Measurements from ENCODE around the gene NUP188.
A peak's percentile ranks its signal among the peaks of the same experiment; 100 is the strongest.
"Not testable (repeated sequence)": the region's sequence is repeated elsewhere in the genome, so short reads cannot be mapped to it uniquely, and the experiment has no call there.

NUP188 gene

GRCh38 chr9:129026442-129027223, 79.1 kb downstream of the NUP188 start:
- FAIRE-seq (no peak), DNase-seq (ENCODE audit: insufficient read length, low spot score) (no peak)

GRCh38 chr9:129027224-129027684, 79.8 kb downstream of the NUP188 start:
- no peak for DNase-seq (ENCODE audit: insufficient read length, low spot score)
- FAIRE-seq = no peak

GRCh38 chr9:129027685-129028191, 80.2 kb downstream of the NUP188 start:
- no peak for FAIRE-seq

GRCh38 chr9:129028192-129028966, 80.9 kb downstream of the NUP188 start, which contains the start of gene SH3GLB2:
SH3GLB2 (minus strand) TSS chr9:129028331; CDS start chr9:129028154, 177 bp downstream.
- FAIRE-seq (peak; percentile 71), DNase-seq (ENCODE audit: insufficient read length, low spot score) (peak; percentile 91)

More at GRCh38 chr9:129027685-129028191, 80.2 kb downstream of the NUP188 start:
- no peak for DNase-seq (ENCODE audit: insufficient read length, low spot score)

- FAIRE-seq = no peak
- DNase-seq (ENCODE audit: insufficient read length, low spot score) = no peak
Observed at GRCh38 chr9:129030191-129030590, 82.7 kb downstream of the NUP188 start.

GRCh38 chr9:129031514-129031913, 84.0 kb downstream of the NUP188 start:
- no peak for DNase-seq (ENCODE audit: insufficient read length, low spot score)
- FAIRE-seq = no peak

- no peak for DNase-seq (ENCODE audit: insufficient read length, low spot score)
- FAIRE-seq = no peak
Observed at GRCh38 chr9:129032541-129033159, 85.2 kb downstream of the NUP188 start.

GRCh38 chr9:129033216-129033615, 85.7 kb downstream of the NUP188 start:
- FAIRE-seq = no peak

GRCh38 chr9:129035838-129036237, 88.3 kb downstream of the NUP188 start:
- DNase-seq (ENCODE audit: insufficient read length, low spot score); FAIRE-seq: not testable (repeated sequence)

More at GRCh38 chr9:129033216-129033615, 85.7 kb downstream of the NUP188 start:
- DNase-seq (ENCODE audit: insufficient read length, low spot score) = no peak

- DNase-seq (ENCODE audit: insufficient read length, low spot score) = peak; percentile 98
- FAIRE-seq = peak; percentile 49
Observed at GRCh38 chr9:129036241-129036922, 88.9 kb downstream of the NUP188 start, which contains the start of gene MIGA2. MIGA2 (plus strand) TSS chr9:129036626; CDS start chr9:129040595, 3,969 bp downstream.

GRCh38 chr9:129036923-129037766, 89.6 kb downstream of the NUP188 start:
- FAIRE-seq = no peak
- no peak for DNase-seq (ENCODE audit: insufficient read length, low spot score)

- DNase-seq (ENCODE audit: insufficient read length, low spot score) (no peak), FAIRE-seq (no peak)
Observed at GRCh38 chr9:129037767-129038098, 90.2 kb downstream of the NUP188 start.

- FAIRE-seq (no peak), DNase-seq (ENCODE audit: insufficient read length, low spot score) (no peak)
Observed at GRCh38 chr9:129038109-129038852, 90.8 kb downstream of the NUP188 start.

- DNase-seq (ENCODE audit: insufficient read length, low spot score) (no peak), FAIRE-seq (no peak)
Observed at GRCh38 chr9:129040113-129040643, 92.7 kb downstream of the NUP188 start.

- FAIRE-seq = no peak
- no peak for DNase-seq (ENCODE audit: insufficient read length, low spot score)
Observed at GRCh38 chr9:129042016-129042415, 94.5 kb downstream of the NUP188 start.

- DNase-seq (ENCODE audit: insufficient read length, low spot score) (no peak), FAIRE-seq (no peak)
Observed at GRCh38 chr9:129052592-129052991, 105.1 kb downstream of the NUP188 start.

- no peak for DNase-seq (ENCODE audit: insufficient read length, low spot score)
- FAIRE-seq = no peak
Observed at GRCh38 chr9:129053020-129053419, 105.5 kb downstream of the NUP188 start.

- no peak for DNase-seq (ENCODE audit: insufficient read length, low spot score)
- FAIRE-seq = no peak
Observed at GRCh38 chr9:129054163-129054851, 106.8 kb downstream of the NUP188 start.

Measured in HTR-8/SVneo (cell line).